SU-DHL-6 (cell line): ENCODE data around the gene DNASE1L2.
A peak's percentile ranks its signal among the peaks of the same experiment; 100 is the strongest.

ENCODE experiments used
- H2AFZ ChIP-seq: fragments of 200-600 bp; sonication (generic); 2 replicates; pipeline ENCODE4 v1.6.1; 2014; ENCODE audit warnings: low read depth, mild to moderate bottlenecking, moderate library complexity, mixed read lengths, antibody characterized with exemption, low read length; ENCODE audit not compliant: severe bottlenecking
- H3F3A ChIP-seq: fragments of 200-600 bp; shearing (Covaris generic); 2 replicates; pipeline ENCODE4 v1.6.0; 2016; ENCODE audit warnings: antibody characterized with exemption, mild to moderate bottlenecking; ENCODE audit not compliant: insufficient read depth
- H3K27ac ChIP-seq: fragments of 200-600 bp; sonication (generic); 2 replicates; pipeline ENCODE4 v1.5.1; 2016; ENCODE audit warnings: low read depth, mild to moderate bottlenecking, low read length, moderate library complexity, mixed read lengths
- H3K27me3 ChIP-seq: fragments of 200-600 bp; sonication (generic), shearing (Covaris generic); 2 replicates; pipeline ENCODE4 v1.6.0; 2014; ENCODE audit warnings: mild to moderate bottlenecking, low read length
- H3K36me3 ChIP-seq: fragments of 200-600 bp; sonication (generic); 2 replicates; pipeline ENCODE4 v1.6.1; 2014; ENCODE audit warnings: mild to moderate bottlenecking, low read length, mixed read lengths
- H3K4me2 ChIP-seq: fragments of 300-600, 200-600 bp; shearing (Covaris generic), sonication (generic); 2 replicates; pipeline ENCODE4 v1.6.0; 2014; ENCODE audit warnings: low read length, low read depth, mild to moderate bottlenecking; ENCODE audit not compliant: poor library complexity, severe bottlenecking
- H3K4me3 ChIP-seq: fragments of 200-600 bp; sonication (generic); 2 replicates; pipeline ENCODE4 v1.5.1; 2014; ENCODE audit warnings: antibody characterized with exemption, low read length, mild to moderate bottlenecking, mixed read lengths; ENCODE audit not compliant: insufficient read depth, poor library complexity, severe bottlenecking
- H3K79me2 ChIP-seq: fragments of 200-600 bp; sonication (generic); 2 replicates; pipeline ENCODE4 v1.6.1; 2014; ENCODE audit warnings: mild to moderate bottlenecking, low read length, moderate library complexity; ENCODE audit not compliant: insufficient read depth
- H3K9ac ChIP-seq: fragments of 200-600 bp; sonication (generic); 2 replicates; pipeline ENCODE4 v1.7.0; 2014; ENCODE audit warnings: mild to moderate bottlenecking, low read length
- H3K9me2 ChIP-seq: fragments of 200-600 bp; sonication (generic); replicated peaks from 2 replicates; pipeline ENCODE4 v1.6.1; 2014; ENCODE audit warnings: low read length; ENCODE audit not compliant: insufficient read depth
- H3K9me3 ChIP-seq: fragments of 200-600 bp; sonication (generic); 2 replicates; pipeline ENCODE4 v1.6.1; 2014; ENCODE audit warnings: low read length, mixed read lengths; ENCODE audit not compliant: insufficient read depth
- H4K20me1 ChIP-seq: fragments of 200-600 bp; sonication (generic); 2 replicates; pipeline ENCODE4 v1.6.1; 2014; ENCODE audit warnings: low read depth, mild to moderate bottlenecking, antibody characterized with exemption, low read length, moderate library complexity, mixed read lengths
- EZH2phosphoT487 ChIP-seq: fragments of 200-600 bp; sonication (generic), shearing (Covaris generic); conservative IDR thresholded peaks from 2 replicates; pipeline ENCODE4 v1.6.1; 2018; ENCODE audit warnings: mild to moderate bottlenecking, antibody characterized with exemption, low read length, moderate library complexity, mixed read lengths
- TF ChIP-seq, protein P1 (sequence below): fragments of 200-600 bp; sonication (generic); IDR thresholded peaks from one replicate; pipeline ENCODE4 v1.5.1; 2017; ENCODE audit warnings: antibody characterized with exemption, mild to moderate bottlenecking, low read length, moderate library complexity; ENCODE audit not compliant: insufficient read depth, poor library complexity, severe bottlenecking

The DNASE1L2 gene

DNA sequence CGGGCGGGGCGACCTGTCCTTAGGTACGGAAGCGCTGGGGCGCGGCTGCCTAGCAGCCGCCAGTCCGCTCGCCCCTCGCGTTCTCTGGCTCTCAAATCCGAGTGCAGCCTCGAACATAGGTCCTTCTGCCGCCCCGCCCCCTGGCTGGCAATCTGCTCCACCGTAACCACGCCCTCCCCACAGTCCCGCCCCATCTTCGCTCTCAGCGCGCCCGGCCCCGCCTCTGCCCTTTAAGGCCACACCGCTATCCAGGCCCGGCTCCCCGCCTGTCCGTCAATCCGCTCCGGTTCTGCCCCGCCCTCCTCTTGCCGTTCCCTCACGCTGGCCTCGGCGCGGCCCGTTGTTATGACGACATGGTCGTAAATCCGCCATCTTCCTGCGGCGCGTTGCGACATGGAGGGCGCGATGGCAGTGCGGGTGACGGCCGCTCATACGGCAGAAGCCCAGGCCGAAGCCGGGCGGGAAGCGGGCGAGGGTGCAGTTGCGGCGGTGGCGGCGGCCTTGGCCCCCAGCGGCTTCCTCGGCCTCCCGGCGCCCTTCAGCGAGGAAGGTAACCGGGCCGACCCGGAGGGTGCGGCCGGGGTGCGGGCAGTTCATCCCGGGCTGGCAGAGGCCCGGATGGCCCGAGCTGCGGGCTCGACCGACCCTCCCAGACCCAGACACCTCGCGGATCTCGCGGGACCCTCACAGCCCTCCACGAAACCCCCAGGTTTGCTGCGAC is 12.9 kb upstream of the DNASE1L2 start, which contains the start of gene E4F1:
E4F1 (plus strand) TSS at position 371 of the 721 bp plus-strand sequence; CDS start at position 394, 23 bp downstream.
- Histone ChIP-seq H3K9ac (peak within 1 kb of the TSS; percentile 97), H3K9me2 (no peaks in the 10 kb centered on the region), H3F3A (peaks cover 4% of the 10 kb centered on the region; the same call in 1 of the 2 replicates), H3K4me3 (peak within 1 kb of the TSS; percentile 92), H3K79me2 (peaks cover 42% of the 10 kb centered on the region), H3K4me2 (peak within 1 kb of the TSS; percentile 80), H2AFZ (peak within 1 kb of the TSS; percentile 71), H3K27me3 (no peaks in the 10 kb centered on the region), H4K20me1 (no peaks in the 10 kb centered on the region), H3K27ac (peak within 1 kb of the TSS; percentile 70), H3K9me3 (no peaks in the 10 kb centered on the region), H3K36me3 (no peaks in the 10 kb centered on the region)
- TF ChIP-seq, protein P1, sequence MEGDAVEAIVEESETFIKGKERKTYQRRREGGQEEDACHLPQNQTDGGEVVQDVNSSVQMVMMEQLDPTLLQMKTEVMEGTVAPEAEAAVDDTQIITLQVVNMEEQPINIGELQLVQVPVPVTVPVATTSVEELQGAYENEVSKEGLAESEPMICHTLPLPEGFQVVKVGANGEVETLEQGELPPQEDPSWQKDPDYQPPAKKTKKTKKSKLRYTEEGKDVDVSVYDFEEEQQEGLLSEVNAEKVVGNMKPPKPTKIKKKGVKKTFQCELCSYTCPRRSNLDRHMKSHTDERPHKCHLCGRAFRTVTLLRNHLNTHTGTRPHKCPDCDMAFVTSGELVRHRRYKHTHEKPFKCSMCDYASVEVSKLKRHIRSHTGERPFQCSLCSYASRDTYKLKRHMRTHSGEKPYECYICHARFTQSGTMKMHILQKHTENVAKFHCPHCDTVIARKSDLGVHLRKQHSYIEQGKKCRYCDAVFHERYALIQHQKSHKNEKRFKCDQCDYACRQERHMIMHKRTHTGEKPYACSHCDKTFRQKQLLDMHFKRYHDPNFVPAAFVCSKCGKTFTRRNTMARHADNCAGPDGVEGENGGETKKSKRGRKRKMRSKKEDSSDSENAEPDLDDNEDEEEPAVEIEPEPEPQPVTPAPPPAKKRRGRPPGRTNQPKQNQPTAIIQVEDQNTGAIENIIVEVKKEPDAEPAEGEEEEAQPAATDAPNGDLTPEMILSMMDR: no peak
- TF ChIP-seq EZH2phosphoT487: no peak

DNA sequence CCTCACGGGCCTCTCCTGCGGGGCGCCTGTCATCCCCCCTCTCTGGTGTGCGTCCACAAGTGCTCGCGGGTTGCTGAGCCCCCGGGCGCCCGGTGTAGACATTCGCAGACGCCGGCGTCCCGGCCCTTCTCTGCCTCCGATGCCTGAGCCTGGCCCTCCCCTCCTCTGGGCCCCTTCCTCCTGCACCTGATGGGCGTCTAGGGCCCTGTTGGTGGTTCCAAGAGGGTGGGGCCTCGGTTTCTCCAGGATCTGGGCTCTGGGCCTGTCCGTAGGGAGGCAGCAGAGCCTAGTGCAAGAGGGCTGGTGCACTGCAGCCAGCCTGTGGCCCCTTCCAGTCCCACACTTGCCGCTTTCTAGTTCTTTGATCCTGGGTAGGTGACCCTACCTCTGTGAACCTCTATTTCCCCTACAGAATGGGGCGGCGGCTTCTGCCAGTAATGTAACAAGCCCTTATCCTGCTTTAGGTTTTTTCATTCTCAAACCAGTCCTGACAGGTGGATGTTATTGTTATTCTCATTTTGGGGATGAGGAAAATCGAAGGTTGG is 12.2 kb upstream of the DNASE1L2 start:
- Histone ChIP-seq H4K20me1 (no peaks in the 10 kb centered on the region), H3K27ac (peak overlapping the region; percentile 70)
- TF ChIP-seq EZH2phosphoT487: no peak
- TF ChIP-seq, protein P1: no peak

DNA sequence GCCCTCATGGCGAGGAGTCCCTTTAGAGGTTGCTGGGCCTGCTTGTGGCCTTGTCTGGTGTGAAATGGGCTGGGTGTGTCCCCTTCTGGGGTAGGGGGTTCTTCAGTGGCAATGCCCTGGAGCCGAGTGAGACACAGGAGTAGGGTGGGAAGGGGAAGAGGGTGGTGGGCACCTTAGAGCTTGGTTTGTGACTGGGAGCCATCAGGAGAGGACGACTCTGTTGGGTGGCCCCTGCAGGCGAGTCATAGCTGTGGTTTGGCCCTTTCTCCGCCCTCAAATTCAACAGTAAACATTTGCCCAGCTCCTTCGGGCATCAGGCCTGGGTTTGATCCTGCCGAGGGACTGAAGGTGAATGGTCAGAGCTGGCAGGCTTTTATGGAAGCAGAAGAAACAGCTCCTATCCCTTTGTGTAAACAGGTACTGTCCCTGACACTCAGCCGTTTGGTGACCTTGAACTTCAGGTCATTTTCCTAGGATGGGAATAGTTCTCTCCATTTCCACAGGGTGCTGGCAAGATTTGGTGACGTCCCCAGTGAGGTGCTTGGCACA is 9.9 kb upstream of the DNASE1L2 start:
- Histone ChIP-seq H3K9me2 (no peaks in the 10 kb centered on the region), H3F3A (peaks cover 4% of the 10 kb centered on the region; the same call in 1 of the 2 replicates), H3K9me3 (no peaks in the 10 kb centered on the region), H3K4me2 (no peak overlapping the region), H3K4me3 (no peak overlapping the region), H3K9ac (no peak overlapping the region), H3K36me3 (no peaks in the 10 kb centered on the region), H3K27ac (no peak overlapping the region), H2AFZ (no peak overlapping the region), H3K79me2 (peaks cover 44% of the 10 kb centered on the region), H3K27me3 (no peaks in the 10 kb centered on the region), H4K20me1 (no peaks in the 10 kb centered on the region)
- TF ChIP-seq, protein P1: no peak
- TF ChIP-seq EZH2phosphoT487: no peak

More for the DNA sequence above, 12.2 kb upstream of the DNASE1L2 start:
- H3K9me2 ChIP-seq: no peaks in the 10 kb centered on the region
- no peaks in the 10 kb centered on the region for H3K36me3 ChIP-seq
- H3F3A ChIP-seq: peaks cover 4% of the 10 kb centered on the region; the same call in 1 of the 2 replicates
- H3K9ac ChIP-seq: peak overlapping the region; percentile 97
- peaks cover 44% of the 10 kb centered on the region for H3K79me2 ChIP-seq
- H3K4me3 ChIP-seq: peak overlapping the region; percentile 92
- no peaks in the 10 kb centered on the region for H3K27me3 ChIP-seq
- H2AFZ ChIP-seq: peak overlapping the region; percentile 50
- peak overlapping the region; percentile 80 for H3K4me2 ChIP-seq
- H3K9me3 ChIP-seq: no peaks in the 10 kb centered on the region
